ENCODE data around the gene C2orf72. TPM values are rescaled to one million over a fixed set of nuclear protein-coding genes. Genes with fewer than 3 reads are reported as not detected.

The C2orf72 gene
- total and polyA plus RNA-seq, 2 of the 13 experiments (the other 11 are each of a cell fraction or from before 2014, with no cell fraction given), result 147 to 203 TPM

DNA sequence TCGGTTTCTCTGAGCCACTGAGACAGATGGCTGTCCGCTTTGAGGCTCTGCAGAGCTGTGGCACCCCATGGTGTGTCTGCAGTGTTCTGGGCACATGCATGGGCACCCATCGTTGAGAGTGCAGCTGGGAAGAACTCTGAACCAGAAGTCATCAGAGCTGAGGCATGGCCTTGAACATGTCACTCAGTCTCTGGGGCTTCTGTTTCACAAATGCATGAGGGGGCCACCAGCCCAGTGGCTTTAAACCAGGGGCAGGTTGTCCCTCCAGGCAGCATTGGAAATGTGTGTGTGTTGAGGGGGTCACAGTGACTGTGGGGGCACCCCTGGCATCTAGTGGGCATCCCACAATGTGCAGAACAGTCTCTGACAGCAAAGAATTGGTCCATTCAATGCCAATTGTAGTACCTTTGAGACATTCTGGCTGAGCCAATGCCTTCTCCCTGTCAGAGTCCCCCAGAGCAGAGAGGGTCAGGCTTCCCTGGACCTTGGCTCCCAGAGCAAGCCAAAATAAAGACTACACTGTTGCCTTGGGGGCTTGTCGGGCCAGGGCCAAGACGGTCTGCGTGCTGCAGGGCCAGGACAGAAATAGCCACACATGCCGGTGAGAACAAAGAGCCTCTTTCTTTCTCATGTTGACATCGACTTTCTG, 10.1 kb downstream of the C2orf72 start (continued):
- TF ChIP-seq RXRA (CRISPR knock-in tag; IDR thresholded peaks at IDR 0.05), result peak; percentile 91
- TF ChIP-seq, protein P1, sequence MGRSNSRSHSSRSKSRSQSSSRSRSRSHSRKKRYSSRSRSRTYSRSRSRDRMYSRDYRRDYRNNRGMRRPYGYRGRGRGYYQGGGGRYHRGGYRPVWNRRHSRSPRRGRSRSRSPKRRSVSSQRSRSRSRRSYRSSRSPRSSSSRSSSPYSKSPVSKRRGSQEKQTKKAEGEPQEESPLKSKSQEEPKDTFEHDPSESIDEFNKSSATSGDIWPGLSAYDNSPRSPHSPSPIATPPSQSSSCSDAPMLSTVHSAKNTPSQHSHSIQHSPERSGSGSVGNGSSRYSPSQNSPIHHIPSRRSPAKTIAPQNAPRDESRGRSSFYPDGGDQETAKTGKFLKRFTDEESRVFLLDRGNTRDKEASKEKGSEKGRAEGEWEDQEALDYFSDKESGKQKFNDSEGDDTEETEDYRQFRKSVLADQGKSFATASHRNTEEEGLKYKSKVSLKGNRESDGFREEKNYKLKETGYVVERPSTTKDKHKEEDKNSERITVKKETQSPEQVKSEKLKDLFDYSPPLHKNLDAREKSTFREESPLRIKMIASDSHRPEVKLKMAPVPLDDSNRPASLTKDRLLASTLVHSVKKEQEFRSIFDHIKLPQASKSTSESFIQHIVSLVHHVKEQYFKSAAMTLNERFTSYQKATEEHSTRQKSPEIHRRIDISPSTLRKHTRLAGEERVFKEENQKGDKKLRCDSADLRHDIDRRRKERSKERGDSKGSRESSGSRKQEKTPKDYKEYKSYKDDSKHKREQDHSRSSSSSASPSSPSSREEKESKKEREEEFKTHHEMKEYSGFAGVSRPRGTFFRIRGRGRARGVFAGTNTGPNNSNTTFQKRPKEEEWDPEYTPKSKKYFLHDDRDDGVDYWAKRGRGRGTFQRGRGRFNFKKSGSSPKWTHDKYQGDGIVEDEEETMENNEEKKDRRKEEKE (IDR thresholded peaks at IDR 0.05), result no peak
- TF ChIP-seq, protein P2, sequence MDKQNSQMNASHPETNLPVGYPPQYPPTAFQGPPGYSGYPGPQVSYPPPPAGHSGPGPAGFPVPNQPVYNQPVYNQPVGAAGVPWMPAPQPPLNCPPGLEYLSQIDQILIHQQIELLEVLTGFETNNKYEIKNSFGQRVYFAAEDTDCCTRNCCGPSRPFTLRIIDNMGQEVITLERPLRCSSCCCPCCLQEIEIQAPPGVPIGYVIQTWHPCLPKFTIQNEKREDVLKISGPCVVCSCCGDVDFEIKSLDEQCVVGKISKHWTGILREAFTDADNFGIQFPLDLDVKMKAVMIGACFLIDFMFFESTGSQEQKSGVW (CRISPR knock-in tag; IDR thresholded peaks at IDR 0.05; ENCODE audit: borderline replicate concordance), result no peak
- TF ChIP-seq, protein P3, sequence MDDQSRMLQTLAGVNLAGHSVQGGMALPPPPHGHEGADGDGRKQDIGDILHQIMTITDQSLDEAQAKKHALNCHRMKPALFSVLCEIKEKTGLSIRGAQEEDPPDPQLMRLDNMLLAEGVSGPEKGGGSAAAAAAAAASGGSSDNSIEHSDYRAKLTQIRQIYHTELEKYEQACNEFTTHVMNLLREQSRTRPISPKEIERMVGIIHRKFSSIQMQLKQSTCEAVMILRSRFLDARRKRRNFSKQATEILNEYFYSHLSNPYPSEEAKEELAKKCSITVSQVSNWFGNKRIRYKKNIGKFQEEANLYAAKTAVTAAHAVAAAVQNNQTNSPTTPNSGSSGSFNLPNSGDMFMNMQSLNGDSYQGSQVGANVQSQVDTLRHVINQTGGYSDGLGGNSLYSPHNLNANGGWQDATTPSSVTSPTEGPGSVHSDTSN (CRISPR knock-in tag; IDR thresholded peaks at IDR 0.05; ENCODE audit: borderline replicate concordance), result no peak
- no peak for TF ChIP-seq ZNF619 (CRISPR knock-in tag; IDR thresholded peaks at IDR 0.05)
- TF ChIP-seq, protein P4, sequence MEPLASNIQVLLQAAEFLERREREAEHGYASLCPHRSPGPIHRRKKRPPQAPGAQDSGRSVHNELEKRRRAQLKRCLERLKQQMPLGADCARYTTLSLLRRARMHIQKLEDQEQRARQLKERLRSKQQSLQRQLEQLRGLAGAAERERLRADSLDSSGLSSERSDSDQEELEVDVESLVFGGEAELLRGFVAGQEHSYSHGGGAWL (CRISPR knock-in tag; IDR thresholded peaks at IDR 0.05), result no peak; the same call in 1 of the 2 replicates
- TF ChIP-seq CENPBD1 (CRISPR knock-in tag; IDR thresholded peaks at IDR 0.05; ENCODE audit: borderline replicate concordance, low read depth), result no peak
- TF ChIP-seq, protein P5, sequence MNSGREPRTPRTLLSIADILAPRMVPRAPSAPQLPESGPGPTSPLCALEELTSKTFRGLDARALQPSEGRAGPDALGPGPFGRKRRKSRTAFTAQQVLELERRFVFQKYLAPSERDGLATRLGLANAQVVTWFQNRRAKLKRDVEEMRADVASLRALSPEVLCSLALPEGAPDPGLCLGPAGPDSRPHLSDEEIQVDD (CRISPR knock-in tag; IDR thresholded peaks at IDR 0.05; ENCODE audit: borderline replicate concordance), result no peak
- TF ChIP-seq JUNB (CRISPR knock-in tag; IDR thresholded peaks at IDR 0.05; ENCODE audit: borderline replicate concordance), result no peak
- 0 out of 2 replicates have a peak, but pooled peaks have one; percentile 33 for TF ChIP-seq ZNF749 (CRISPR knock-in tag; IDR thresholded peaks at IDR 0.05; ENCODE audit: borderline replicate concordance)
- TF ChIP-seq CSRNP1 (CRISPR knock-in tag; IDR thresholded peaks at IDR 0.05), result 0 out of 2 replicates have a peak, but pooled peaks have one; percentile 20
- peak; percentile 64; the same call in 1 of the 2 replicates for TF ChIP-seq RFXAP (CRISPR knock-in tag; IDR thresholded peaks at IDR 0.05; ENCODE audit: borderline replicate concordance)
- no peak; the same call in none of the 2 replicates for TF ChIP-seq ZNF350 (CRISPR knock-in tag; IDR thresholded peaks at IDR 0.05; ENCODE audit: borderline replicate concordance, low read depth)
- TF ChIP-seq SRSF9 (IDR thresholded peaks at IDR 0.05; ENCODE audit: borderline replicate concordance, insufficient read depth, low read depth, low read length, poor library complexity, severe bottlenecking), result no peak
- TF ChIP-seq ZNF224 (CRISPR knock-in tag; IDR thresholded peaks at IDR 0.05), result no peak
- no peak for TF ChIP-seq ZNF207 (IDR thresholded peaks at IDR 0.05; ENCODE audit: borderline replicate concordance)
- TF ChIP-seq TOPORS (CRISPR knock-in tag; IDR thresholded peaks at IDR 0.05), result no peak
- TF ChIP-seq ZNF577 (CRISPR knock-in tag; IDR thresholded peaks at IDR 0.05; ENCODE audit: borderline replicate concordance, low read depth), result no peak

Data from HepG2 (cell line).